Thyroid gland (tissue), 4 donors: ENCODE results near the gene SEC63. TPM values are rescaled to one million over a fixed set of nuclear protein-coding genes. Genes with fewer than 3 reads are reported as not detected.
"Not testable (repeated sequence)": the region's sequence is repeated elsewhere in the genome, so short reads cannot be mapped to it uniquely, and the experiment has no call there.

Experiments
- DNase-seq, 2 donors: peaks; one replicate each; pipeline ENCODE4 v3.0.0-alpha.2; 2019
- H3K27ac ChIP-seq, 3 donors: fragments of 200-600 bp; sonication (generic); 1 replicate in 2 of 3; 2 replicates in 1 of 3; pipeline ENCODE4 v1.5.1; 2016 to 2019; ENCODE audit warnings: mild to moderate bottlenecking in 1 of 3, moderate library complexity in 1 of 3
- H3K27me3 ChIP-seq: fragments of 200-600 bp; sonication (generic); one replicate; pipeline ENCODE4 v1.5.1; 2019
- H3K36me3 ChIP-seq, 2 donors: fragments of 200-600 bp; sonication (generic); one replicate each; pipeline ENCODE4 v1.5.1; 2016 to 2019
- H3K4me1 ChIP-seq, 2 donors: fragments of 200-600 bp; sonication (generic); one replicate each; pipeline ENCODE4 v1.5.1; 2017 to 2019
- H3K4me3 ChIP-seq, 3 donors: fragments of 200-600 bp; sonication (generic); replicated peaks in 1 of 3; 1 replicate in 2 of 3; 2 replicates in 1 of 3; pipeline ENCODE4 v1.5.1; 2016; ENCODE audit warnings: mild to moderate bottlenecking in 1 of 3
- H3K9me3 ChIP-seq: fragments of 200-600 bp; sonication (generic); one replicate; pipeline ENCODE4 v1.5.1; 2017
- CTCF ChIP-seq, 6 experiments: fragments of 200-600 bp in 3 of 6; fragments of 450-650 bp in 3 of 6; sonication (generic) in 3 of 6; IDR thresholded peaks; one replicate each; pipeline ENCODE4 v1.5.1; 2016 to 2019; ENCODE audit warnings: antibody characterized with exemption in 6 of 6, mild to moderate bottlenecking in 2 of 6, inconsistent platforms in 1 of 6, moderate library complexity in 1 of 6
- POLR2A ChIP-seq, 2 donors: fragments of 450-650 bp; IDR thresholded peaks; one replicate each; pipeline ENCODE4 v1.6.1; 2017; ENCODE audit warnings: antibody characterized with exemption in 2 of 2, mild to moderate bottlenecking in 2 of 2, moderate library complexity in 1 of 2
- WGBS, 2 donors: methylation state at CpG; one replicate each; pipeline ENCODE4 v1.1.5; 2017; 5-methylcytosine and 5-hydroxymethylcytosine counted together
- intact Hi-C: fragments of 100-400 bp; cut with DNase I; formaldehyde crosslinking; loops from one replicate; pipeline ENCODE4 v1.15.1; 2023
- total RNA-seq, 4 donors: library from RNA; depleted of rRNA; stranded (reverse); fragments of >200 nt; gene quantifications; one replicate each; pipeline ENCODE4 v1.2.3, GENCODE V29; 2016

SEC63 gene
- total RNA-seq, 4 donors from 2014 or later = 47.1 to 95.5 (median 68.3) TPM

- H3K4me3 ChIP-seq = no peak overlapping the region
- no peak overlapping the region for H3K27ac ChIP-seq
- DNase-seq = no peak
- WGBS, 2 donors = 87 to 93% methylated on average over 2 of the region's 2 CpGs
- H3K4me1 ChIP-seq = no peaks in the 10 kb centered on the region
- H3K27me3 ChIP-seq = no peaks in the 10 kb centered on the region
- intact Hi-C loops = no loop called here
- no peaks in the 10 kb centered on the region for H3K9me3 ChIP-seq
- H3K36me3 ChIP-seq = no peaks in the 10 kb centered on the region
- TF ChIP-seq CTCF (IDR thresholded peaks at IDR 0.05) (no peak), POLR2A (IDR thresholded peaks at IDR 0.05) (no peak)
Measured at GRCh38 chr6:107962723-107963122, 4.7 kb upstream of the SEC63 start.

GRCh38 chr6:107959392-107959791, 1.4 kb upstream of the SEC63 start:
- TF ChIP-seq CTCF (IDR thresholded peaks at IDR 0.05) = no peak
- no peak for TF ChIP-seq POLR2A (IDR thresholded peaks at IDR 0.05)
- peaks cover 18% of the 10 kb centered on the region in 2 donors for H3K4me1 ChIP-seq
- WGBS, 2 donors = 41 to 50% methylated on average over 10 of the region's 10 CpGs
- no peaks in the 10 kb centered on the region for H3K27me3 ChIP-seq
- no peak for DNase-seq
- H3K9me3 ChIP-seq = no peaks in the 10 kb centered on the region
- no peak overlapping the region for H3K4me3 ChIP-seq
- no peaks in the 10 kb centered on the region for H3K36me3 ChIP-seq
- intact Hi-C loops = no loop called here
- H3K27ac ChIP-seq = no peak overlapping the region

- H3K4me1 ChIP-seq = peaks cover 19% of the 10 kb centered on the region in 2 donors
- DNase-seq = peak in 1 of 2 donors; percentile 16
- H3K27me3 ChIP-seq, H3K27ac ChIP-seq, H3K9me3 ChIP-seq, H3K36me3 ChIP-seq, intact Hi-C loops: not testable (repeated sequence)
- H3K4me3 ChIP-seq = peak overlapping the region in 1 of 3 donors; percentile 89
- WGBS, 2 donors = 77 to 80% methylated on average over 27 of the region's 27 CpGs
Measured at GRCh38 chr6:107958689-107959362, 818 bp upstream of the SEC63 start.

GRCh38 chr6:107957308-107957908, 600 bp downstream of the SEC63 start:
- Histone ChIP-seq H3K4me3 (peak overlapping the region; percentile 38 to 89 (median 68)), H3K27me3 (no peaks in the 10 kb centered on the region), H3K4me1 (peaks cover 23 to 30% of the 10 kb centered on the region in 2 donors), H3K27ac (peak overlapping the region; percentile 65 to 84 (median 75)), H3K9me3 (no peaks in the 10 kb centered on the region), H3K36me3 (no peaks in the 10 kb centered on the region)
- intact Hi-C loops = no loop called here
- WGBS, 2 donors = 1% methylated on average over 22 to 42 of the region's 43 CpGs
- TF ChIP-seq CTCF (IDR thresholded peaks at IDR 0.05) (no peak), POLR2A (IDR thresholded peaks at IDR 0.05) (peak in 1 of 2 donors; percentile 23)
- DNase-seq = peak; percentile 44 to 45

DNA sequence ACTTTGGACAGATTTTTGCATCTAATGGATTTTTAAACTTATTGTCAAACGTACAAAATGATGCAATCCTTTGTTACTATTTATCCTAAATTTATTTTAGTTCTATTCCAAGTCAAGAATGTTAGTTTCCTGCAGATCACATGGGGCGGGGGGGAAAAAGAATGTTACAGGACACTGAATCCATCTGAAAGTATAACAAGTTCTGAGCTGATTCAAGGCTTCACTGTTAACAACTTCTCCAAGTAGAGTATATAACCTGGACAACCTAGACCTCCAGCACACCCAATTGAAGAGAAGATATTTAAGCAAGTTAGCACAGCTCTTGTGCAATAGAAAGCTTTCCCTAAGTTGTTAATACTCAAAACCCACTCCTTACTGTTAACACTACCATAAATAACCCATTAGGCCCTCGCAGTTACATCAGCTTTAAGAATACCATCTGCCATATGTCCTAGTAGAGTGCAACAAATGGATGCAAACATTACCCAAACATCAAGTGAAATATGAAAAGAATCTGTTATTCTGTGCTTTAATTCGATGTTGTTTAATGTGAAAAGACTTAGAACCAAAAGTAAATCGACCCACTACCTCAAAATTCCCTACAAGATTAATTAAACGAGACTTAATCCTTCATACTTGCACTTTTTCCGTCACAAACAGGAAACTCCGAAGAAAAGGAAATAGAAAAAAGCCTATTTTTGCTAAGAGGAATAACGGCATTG, 1.3 kb downstream of the SEC63 start:
- no peaks in the 10 kb centered on the region for H3K9me3 ChIP-seq
- no peaks in the 10 kb centered on the region for H3K36me3 ChIP-seq
- 2 to 7% methylated on average over 9 of the region's 9 CpGs for WGBS, 2 donors
- H3K4me3 ChIP-seq = peak overlapping the region; percentile 38 to 89 (median 68)
- peak overlapping the region; percentile 65 to 84 (median 75) for H3K27ac ChIP-seq
- no peak for DNase-seq
- peaks cover 27 to 32% of the 10 kb centered on the region in 2 donors for H3K4me1 ChIP-seq
- intact Hi-C loops = no loop called here
- TF ChIP-seq CTCF (IDR thresholded peaks at IDR 0.05) = no peak
- TF ChIP-seq POLR2A (IDR thresholded peaks at IDR 0.05) = no peak
- H3K27me3 ChIP-seq = no peaks in the 10 kb centered on the region
